Upper lobe of left lung (tissue), 6 donors: ENCODE measurements around the gene DCST2. TPM values are rescaled to one million over a fixed set of nuclear protein-coding genes. Genes with fewer than 3 reads are reported as not detected.
A peak's percentile ranks its signal among the peaks of the same experiment; 100 is the strongest.

Experiments used
- ATAC-seq, 2 donors: fragments of 200-7000 bp; cut with Tn5 transposase; one replicate each; pipeline ENCODE4 v1.9.1; 2022; ENCODE audit warnings: mild to moderate bottlenecking in 2 of 2, moderate library complexity in 2 of 2; ENCODE audit not compliant: low FRiP score in 2 of 2
- DNase-seq, 2 donors: peaks; one replicate each; pipeline ENCODE4 v3.0.0-alpha.2; 2019 to 2020
- H3K27ac ChIP-seq, 4 donors: fragments of 200-600 bp; sonication (generic); one replicate each; pipeline ENCODE4 v1.5.1; 2016 to 2019
- H3K27me3 ChIP-seq, 4 donors: fragments of 200-600 bp; sonication (generic); one replicate each; pipeline ENCODE4 v1.5.1; 2017 to 2019
- H3K36me3 ChIP-seq, 4 donors: fragments of 200-600 bp; sonication (generic); one replicate each; pipeline ENCODE4 v1.5.1; 2016 to 2019
- H3K4me1 ChIP-seq, 4 donors: fragments of 200-600 bp; sonication (generic); one replicate each; pipeline ENCODE4 v1.5.1; 2018 to 2019
- H3K4me3 ChIP-seq, 4 donors: fragments of 200-600 bp; sonication (generic); one replicate each; pipeline ENCODE4 v1.5.1; 2017 to 2019; ENCODE audit warnings: mild to moderate bottlenecking in 2 of 4, moderate library complexity in 1 of 4
- H3K9me3 ChIP-seq, 4 donors: fragments of 200-600 bp; sonication (generic); one replicate each; pipeline ENCODE4 v1.5.1; 2018 to 2019
- CTCF ChIP-seq, 6 experiments: fragments of 450-650 bp in 4 of 6; fragments of 200-600 bp in 2 of 6; sonication (generic) in 2 of 6; IDR thresholded peaks; one replicate each; pipeline ENCODE4 v1.5.1; 2016 to 2019; ENCODE audit warnings: antibody characterized with exemption in 6 of 6
- EP300 ChIP-seq, 4 donors: sonication (generic); formaldehyde crosslinking; IDR thresholded peaks; one replicate each; pipeline ENCODE4 v1.5.1; 2017; ENCODE audit warnings: antibody characterized with exemption in 4 of 4, control low read depth in 2 of 4
- POLR2A ChIP-seq, 4 donors: fragments of 450-650 bp; IDR thresholded peaks; one replicate each; pipeline ENCODE4 v1.5.1; 2016 to 2017; ENCODE audit warnings: antibody characterized with exemption in 4 of 4, mild to moderate bottlenecking in 2 of 4
- POLR2AphosphoS5 ChIP-seq, 2 donors: sonication (generic); formaldehyde crosslinking; IDR thresholded peaks; one replicate each; pipeline ENCODE4 v1.5.1; 2017; ENCODE audit warnings: antibody characterized with exemption in 2 of 2
- WGBS, 2 donors: methylation state at CpG; one replicate each; pipeline ENCODE4 v1.1.5; 2017 to 2018; 5-methylcytosine and 5-hydroxymethylcytosine counted together
- total RNA-seq, 6 donors: library from RNA; depleted of rRNA in 4 of 6; stranded (reverse); fragments of >200 nt in 4 of 6; gene quantifications; one replicate each; pipeline versions ENCODE4 v1.1.0 to v1.2.1, GENCODE V29; 2016 to 2021
- donor health status: DM: no; HTN: no; CAD: no; lungs with moderate emphysema.
- donor health status: DM: no; HTN: yes; CAD: no; lungs with severe emphysema.

DCST2 gene
- total RNA-seq, 6 donors from 2014 or later = 0.49 to 2.1 (median 1.1) TPM

- H3K36me3 ChIP-seq = peaks cover 13 to 57% (median 43%) of the 10 kb centered on the region in 4 donors
- no peaks in the 10 kb centered on the region for H3K27me3 ChIP-seq
- no peak overlapping the region for H3K4me3 ChIP-seq
- TF ChIP-seq POLR2AphosphoS5 (IDR thresholded peaks at IDR 0.05) (peak in 1 of 2 donors; percentile 15), EP300 (IDR thresholded peaks at IDR 0.05) (no peak), CTCF (IDR thresholded peaks at IDR 0.05) (peak; percentile 97 to 99 (median 98))
- WGBS, 2 donors = 44 to 49% methylated on average over 20 to 21 of the region's 21 CpGs
- ATAC-seq (peak; percentile 76), DNase-seq (peak; percentile 82)
- no peaks in the 10 kb centered on the region for H3K9me3 ChIP-seq
- peaks cover 24 to 36% (median 32%) of the 10 kb centered on the region in 4 donors for H3K4me1 ChIP-seq
- no peak overlapping the region for H3K27ac ChIP-seq
Observed at GRCh38 chr1:155061381-155062150, 28.0 kb upstream of the DCST2 start.

- ATAC-seq (no peak), DNase-seq (no peak)
- no peak overlapping the region for H3K27ac ChIP-seq
- H3K4me1 ChIP-seq = peaks cover 24 to 36% (median 32%) of the 10 kb centered on the region in 4 donors
- H3K36me3 ChIP-seq = peaks cover 13 to 65% (median 50%) of the 10 kb centered on the region in 4 donors
- TF ChIP-seq POLR2A (IDR thresholded peaks at IDR 0.05) (no peak), EP300 (IDR thresholded peaks at IDR 0.05) (no peak), POLR2AphosphoS5 (IDR thresholded peaks at IDR 0.05) (no peak), CTCF (IDR thresholded peaks at IDR 0.05) (no peak)
- no peaks in the 10 kb centered on the region for H3K27me3 ChIP-seq
- H3K9me3 ChIP-seq = no peaks in the 10 kb centered on the region
- WGBS, 2 donors = 72 to 100% methylated on average over 1 to 6 of the region's 8 CpGs
- no peak overlapping the region for H3K4me3 ChIP-seq
Observed at GRCh38 chr1:155060736-155061135, 27.2 kb upstream of the DCST2 start.

GRCh38 chr1:155057788-155058211 is 24.2 kb upstream of the DCST2 start:
- WGBS, 2 donors = 94 to 100% methylated on average over 6 to 13 of the region's 13 CpGs
- H3K36me3 ChIP-seq = peaks cover 13 to 85% (median 63%) of the 10 kb centered on the region in 4 donors
- no peaks in the 10 kb centered on the region for H3K27me3 ChIP-seq
- H3K4me3 ChIP-seq = no peak overlapping the region
- no peaks in the 10 kb centered on the region for H3K9me3 ChIP-seq
- H3K27ac ChIP-seq = no peak overlapping the region
- ATAC-seq (no peak), DNase-seq (no peak)
- TF ChIP-seq POLR2A (IDR thresholded peaks at IDR 0.05) (no peak), EP300 (IDR thresholded peaks at IDR 0.05) (no peak), CTCF (IDR thresholded peaks at IDR 0.05) (peak in 1 of 6 experiments; percentile 13)
- peaks cover 20 to 32% (median 26%) of the 10 kb centered on the region in 4 donors for H3K4me1 ChIP-seq

- Histone ChIP-seq H3K4me1 (peaks cover 20 to 32% (median 26%) of the 10 kb centered on the region in 4 donors), H3K9me3 (no peaks in the 10 kb centered on the region), H3K36me3 (peaks cover 13 to 81% (median 61%) of the 10 kb centered on the region in 4 donors), H3K4me3 (no peak overlapping the region), H3K27me3 (no peaks in the 10 kb centered on the region), H3K27ac (no peak overlapping the region)
- DNase-seq (no peak), ATAC-seq (no peak)
- TF ChIP-seq POLR2AphosphoS5 (IDR thresholded peaks at IDR 0.05) (no peak), CTCF (IDR thresholded peaks at IDR 0.05) (no peak), EP300 (IDR thresholded peaks at IDR 0.05) (no peak), POLR2A (IDR thresholded peaks at IDR 0.05) (no peak)
- WGBS, 2 donors = 95 to 100% methylated on average over 8 of the region's 8 CpGs
Observed at GRCh38 chr1:155057104-155057503, 23.5 kb upstream of the DCST2 start.
